CD14-positive monocyte (primary cell): ENCODE measurements around the gene FGF6. TPM values are rescaled to one million over a fixed set of nuclear protein-coding genes. Genes with fewer than 3 reads are reported as not detected.

Experiments used
- DNase-seq, 3 donors: peaks; one replicate each; pipeline ENCODE4 v3.0.0-alpha.2; 2011 to 2022
- H2AFZ ChIP-seq: 2 replicates; pipeline ENCODE4 v1.6.0; 2012; ENCODE audit warnings: mild to moderate bottlenecking, low read depth, low read length, inconsistent platforms; ENCODE audit not compliant: insufficient read depth, poor library complexity, severe bottlenecking
- H3K27ac ChIP-seq, 2 donors: 1 replicate in 1 of 2; 2 replicates in 1 of 2; pipeline ENCODE4 v1.5.1; 2012 to 2013; ENCODE audit warnings: low read length in 2 of 2, control low read depth in 1 of 2, inconsistent platforms in 1 of 2, low read depth in 1 of 2, mild to moderate bottlenecking in 1 of 2
- H3K27me3 ChIP-seq, 2 donors: one replicate each; pipeline versions ENCODE4 v1.6.0 to v1.6.1; 2011 to 2013; ENCODE audit warnings: low read length in 2 of 2; ENCODE audit not compliant: control insufficient read depth in 2 of 2, insufficient read depth in 2 of 2
- H3K36me3 ChIP-seq, 2 donors: replicated peaks in 1 of 2; 1 replicate in 1 of 2; 2 replicates in 1 of 2; pipeline versions ENCODE4 v1.5.1 to v1.6.1; 2012 to 2013; ENCODE audit warnings: low read length in 2 of 2, control low read depth in 1 of 2, inconsistent platforms in 1 of 2, mild to moderate bottlenecking in 1 of 2; ENCODE audit not compliant: insufficient read depth in 2 of 2, control insufficient read depth in 1 of 2
- H3K4me1 ChIP-seq, 2 donors: 1 replicate in 1 of 2; 2 replicates in 1 of 2; pipeline versions ENCODE4 v1.5.1 to v1.6.1; 2012 to 2013; ENCODE audit warnings: low read length in 2 of 2, control low read depth in 1 of 2, inconsistent platforms in 1 of 2, mild to moderate bottlenecking in 1 of 2, moderate library complexity in 1 of 2; ENCODE audit not compliant: insufficient read depth in 2 of 2, control insufficient read depth in 1 of 2
- H3K4me2 ChIP-seq: replicated peaks from 2 replicates; pipeline ENCODE3; 2012; ENCODE audit warnings: low read length, moderate library complexity, mild to moderate bottlenecking; ENCODE audit not compliant: poor library complexity, severe bottlenecking; ENCODE audit errors: extremely low read depth
- H3K4me3 ChIP-seq, 3 experiments: fragments of 200-600 bp in 1 of 3; sonication (generic) in 1 of 3; replicated peaks in 1 of 3; 1 replicate in 2 of 3; 2 replicates in 1 of 3; pipeline ENCODE4 v1.5.1; 2011 to 2013; ENCODE audit warnings: low read length in 3 of 3, mild to moderate bottlenecking in 3 of 3, control low read depth in 2 of 3, low read depth in 2 of 3, inconsistent platforms in 1 of 3, moderate library complexity in 1 of 3
- H3K79me2 ChIP-seq: 2 replicates; pipeline ENCODE4 v1.6.0; 2012; ENCODE audit warnings: mild to moderate bottlenecking, control low read depth, inconsistent platforms, low read length, moderate library complexity; ENCODE audit not compliant: insufficient read depth
- H3K9ac ChIP-seq: 2 replicates; pipeline ENCODE4 v1.6.0; 2017; ENCODE audit warnings: low read length, mild to moderate bottlenecking; ENCODE audit not compliant: insufficient read depth, poor library complexity, severe bottlenecking
- H3K9me3 ChIP-seq, 2 donors: replicated peaks in 1 of 2; 1 replicate in 1 of 2; 2 replicates in 1 of 2; pipeline versions ENCODE4 v1.5.1 to v1.6.1; 2012 to 2013; ENCODE audit warnings: low read length in 2 of 2, control low read depth in 1 of 2; ENCODE audit not compliant: control insufficient read depth in 1 of 2, insufficient read depth in 1 of 2
- H4K20me1 ChIP-seq: 2 replicates; pipeline ENCODE4 v1.6.0; 2012; ENCODE audit warnings: mild to moderate bottlenecking, low read length, control low read depth, moderate library complexity; ENCODE audit not compliant: insufficient read depth
- H3K27ac Mint-ChIP-seq, 7 donors: one replicate each; pipeline ENCODE4 v1.8.0; 2020; ENCODE audit warnings: mild to moderate bottlenecking in 7 of 7, mixed read lengths in 7 of 7, moderate library complexity in 6 of 7, inconsistent platforms in 2 of 7
- H3K27me3 Mint-ChIP-seq, 3 donors: one replicate each; pipeline ENCODE4 v1.8.0; 2021 to 2022; ENCODE audit warnings: low read depth in 3 of 3, mild to moderate bottlenecking in 3 of 3, mixed read lengths in 3 of 3, moderate library complexity in 3 of 3, inconsistent platforms in 1 of 3
- H3K36me3 Mint-ChIP-seq, 2 donors: one replicate each; pipeline ENCODE4 v1.8.0; 2020; ENCODE audit warnings: mixed read lengths in 2 of 2, inconsistent platforms in 1 of 2, mild to moderate bottlenecking in 1 of 2
- H3K4me1 Mint-ChIP-seq: one replicate; pipeline ENCODE4 v1.8.0; 2020; ENCODE audit warnings: mild to moderate bottlenecking, mixed read lengths
- H3K4me3 Mint-ChIP-seq, 2 donors: one replicate each; pipeline ENCODE4 v1.8.0; 2020; ENCODE audit warnings: mild to moderate bottlenecking in 2 of 2, mixed read lengths in 2 of 2, moderate library complexity in 1 of 2
- H3K9me3 Mint-ChIP-seq, 7 donors: one replicate each; pipeline ENCODE4 v1.8.0; 2020 to 2022; ENCODE audit warnings: mixed read lengths in 7 of 7, mild to moderate bottlenecking in 6 of 7, moderate library complexity in 6 of 7, inconsistent platforms in 2 of 7
- CTCF ChIP-seq: fragments of 200-600 bp; IDR thresholded peaks from one replicate; pipeline ENCODE4 v1.8.0; 2022; ENCODE audit warnings: antibody characterized with exemption, mild to moderate bottlenecking
- WGBS: methylation state at CpG from one replicate; pipeline ENCODE4 v1.1.5; 2013; ENCODE audit warnings: missing lambda C conversion rate; ENCODE audit not compliant: insufficient coverage; 5-methylcytosine and 5-hydroxymethylcytosine counted together
- intact Hi-C, 2 donors: fragments of 100-400 bp; cut with micrococcal nuclease; formaldehyde crosslinking; loops; one replicate each; pipeline versions ENCODE4 v1.15.0 to v1.15.1; 2023
- polyA plus RNA-seq, 3 donors: library from polyadenylated mRNA; depleted of rRNA in 1 of 3; unstranded in 2 of 3; stranded (reverse) in 1 of 3; fragments of 300-500 nt in 2 of 3; fragments of >200 nt in 1 of 3; fragmentation: Illumina TruSeq in 2 of 3; gene quantifications; 1 replicate in 2 of 3; 2 replicates in 1 of 3; pipeline ENCODE4 v1.2.3, GENCODE V29; 2012 to 2021

The FGF6 gene
- polyA plus RNA-seq, 3 donors = not detected

GRCh38 chr12:4417455-4417854 lies 28.2 kb downstream of the FGF6 start:
- Mint-ChIP-seq H3K4me1 (peaks cover 7% of the 10 kb centered on the region), H3K9me3 (peaks cover 4 to 7% (median 4%) of the 10 kb centered on the region in 7 donors), H3K27me3 (peaks cover 16 to 36% (median 18%) of the 10 kb centered on the region in 3 donors), H3K4me3 (no peak overlapping the region), H3K36me3 (no peaks in the 10 kb centered on the region), H3K27ac (no peak overlapping the region)
- no peaks in the 10 kb centered on the region for H3K9me3 ChIP-seq
- no peaks in the 10 kb centered on the region for H3K36me3 ChIP-seq
- no peaks in the 10 kb centered on the region for H3K4me1 ChIP-seq
- H2AFZ ChIP-seq = no peak overlapping the region
- no peak overlapping the region for H3K4me3 ChIP-seq
- H3K4me2 ChIP-seq = no peak overlapping the region
- H3K27ac ChIP-seq = no peak overlapping the region
- H4K20me1 ChIP-seq = no peaks in the 10 kb centered on the region
- H3K79me2 ChIP-seq = no peaks in the 10 kb centered on the region
- intact Hi-C loops = no loop called here
- no peak for DNase-seq
- no peak for TF ChIP-seq CTCF
- H3K27me3 ChIP-seq = peaks cover 7 to 18% of the 10 kb centered on the region in 2 donors
- 100% methylated on average over 3 of the region's 6 CpGs for WGBS
- H3K9ac ChIP-seq = no peak overlapping the region

- Histone ChIP-seq H3K79me2 (no peaks in the 10 kb centered on the region), H3K27me3 (peaks cover 7 to 22% of the 10 kb centered on the region in 2 donors), H3K9ac (no peak overlapping the region), H2AFZ (no peak overlapping the region), H3K4me3 (no peak overlapping the region), H3K4me1 (no peaks in the 10 kb centered on the region), H3K27ac (no peak overlapping the region), H3K9me3 (no peaks in the 10 kb centered on the region), H3K36me3 (no peaks in the 10 kb centered on the region), H3K4me2 (no peak overlapping the region), H4K20me1 (no peaks in the 10 kb centered on the region)
- H3K4me1 Mint-ChIP-seq = peaks cover 7% of the 10 kb centered on the region
- TF ChIP-seq CTCF = no peak
- peaks cover 4 to 7% (median 4%) of the 10 kb centered on the region in 7 donors for H3K9me3 Mint-ChIP-seq
- H3K36me3 Mint-ChIP-seq = no peaks in the 10 kb centered on the region
- H3K27me3 Mint-ChIP-seq = peaks cover 16 to 35% (median 18%) of the 10 kb centered on the region in 3 donors
- intact Hi-C loops = no loop called here
- no peak overlapping the region for H3K4me3 Mint-ChIP-seq
- WGBS = 61% methylated on average over 6 of the region's 8 CpGs
- no peak for DNase-seq
- no peak overlapping the region for H3K27ac Mint-ChIP-seq
Measured at GRCh38 chr12:4416276-4416675, 29.3 kb downstream of the FGF6 start.
